Hippocampal formation (tissue), 2 donors: ENCODE data around the gene CUL3.

Source experiments
- DNase-seq, 2 donors: peaks; one replicate each; lab custom pipeline; 2025; lab: John Stamatoyannopoulos, UW

The CUL3 gene

GRCh38 chr2:224580248-224580647 lies 4.9 kb downstream of the CUL3 start:
- DNase-seq = no peak

GRCh38 chr2:224579411-224579810 lies 5.8 kb downstream of the CUL3 start:
- DNase-seq = no peak

- no peak for DNase-seq
These were observed 7.6 kb downstream of the CUL3 start for GRCh38 chr2:224577541-224577940.

- DNase-seq = no peak
These were observed 9.0 kb downstream of the CUL3 start for GRCh38 chr2:224576088-224576715.

- no peak for DNase-seq
These were observed 10.6 kb downstream of the CUL3 start for GRCh38 chr2:224574423-224575084.

GRCh38 chr2:224573724-224574123 lies 11.4 kb downstream of the CUL3 start:
- DNase-seq = no peak

GRCh38 chr2:224572338-224572737 lies 12.8 kb downstream of the CUL3 start:
- no peak for DNase-seq

GRCh38 chr2:224570328-224570993 lies 14.7 kb downstream of the CUL3 start:
- DNase-seq = no peak

GRCh38 chr2:224569654-224570053 lies 15.5 kb downstream of the CUL3 start:
- DNase-seq = no peak

- no peak for DNase-seq
These were observed 19.6 kb downstream of the CUL3 start for GRCh38 chr2:224565452-224566035.

- no peak for DNase-seq
These were observed 21.6 kb downstream of the CUL3 start for GRCh38 chr2:224563537-224563936.

- DNase-seq = no peak
These were observed 22.3 kb downstream of the CUL3 start for GRCh38 chr2:224562831-224563230.

- no peak for DNase-seq
These were observed 23.7 kb downstream of the CUL3 start for GRCh38 chr2:224561234-224562005.

GRCh38 chr2:224560549-224560948 lies 24.6 kb downstream of the CUL3 start:
- no peak for DNase-seq

GRCh38 chr2:224557610-224558009 lies 27.6 kb downstream of the CUL3 start:
- no peak for DNase-seq

GRCh38 chr2:224556381-224556780 lies 28.8 kb downstream of the CUL3 start:
- DNase-seq = no peak

GRCh38 chr2:224555823-224556366 lies 29.3 kb downstream of the CUL3 start:
- DNase-seq = no peak

GRCh38 chr2:224552771-224553170 lies 32.4 kb downstream of the CUL3 start:
- no peak for DNase-seq

- DNase-seq = no peak
These were observed 33.5 kb downstream of the CUL3 start for GRCh38 chr2:224551693-224552092.

- DNase-seq = no peak
These were observed 38.2 kb downstream of the CUL3 start for GRCh38 chr2:224546926-224547325.

GRCh38 chr2:224545884-224546644 lies 39.1 kb downstream of the CUL3 start:
- DNase-seq = no peak
